WTC11 (cell line): ENCODE measurements around the gene ORM2.

Experiments
- FOXJ3 ChIP-seq: sonication (generic); formaldehyde crosslinking; IDR thresholded peaks from 2 replicates; pipeline ENCODE4 v1.9.0; 2021; ENCODE audit warnings: missing genetic modification reagents, mild to moderate bottlenecking, borderline replicate concordance
- HMGA2 ChIP-seq: fragments of 250-450 bp; sonication (Bioruptor Pico); IDR thresholded peaks from 2 replicates; pipeline ENCODE4 v1.4.0; 2021; ENCODE audit warnings: mild to moderate bottlenecking, moderate library complexity
- IRF2 ChIP-seq: sonication (generic); formaldehyde crosslinking; IDR thresholded peaks from 2 replicates; pipeline ENCODE4 v1.8.0; 2022; ENCODE audit warnings: low read depth, missing genetic modification reagents, borderline replicate concordance
- NR2C2 ChIP-seq: sonication (generic); formaldehyde crosslinking; IDR thresholded peaks from 2 replicates; pipeline ENCODE4 v1.8.0; 2022; ENCODE audit warnings: mild to moderate bottlenecking, missing genetic modification reagents
- RELA ChIP-seq: sonication (generic); formaldehyde crosslinking; IDR thresholded peaks from 2 replicates; pipeline ENCODE4 v1.8.1; 2022; ENCODE audit warnings: missing genetic modification reagents, mild to moderate bottlenecking, borderline replicate concordance
- TP53 ChIP-seq: sonication (generic); formaldehyde crosslinking; IDR thresholded peaks from 2 replicates; pipeline ENCODE4 v1.8.1; 2023; ENCODE audit warnings: mild to moderate bottlenecking, missing genetic modification reagents
- ZNF138 ChIP-seq: sonication (generic); formaldehyde crosslinking; conservative IDR thresholded peaks from 2 replicates; pipeline ENCODE4 v1.8.1; 2022; ENCODE audit warnings: mild to moderate bottlenecking, moderate library complexity, missing genetic modification reagents
- ZNF263 ChIP-seq: sonication (generic); formaldehyde crosslinking; IDR thresholded peaks from 2 replicates; pipeline ENCODE4 v1.8.1; 2022; ENCODE audit warnings: low read depth, mild to moderate bottlenecking, moderate library complexity, missing genetic modification reagents
- TF ChIP-seq, protein P1 (sequence below): fragments of 200-600 bp; IDR thresholded peaks from 2 replicates; pipeline ENCODE4 v1.8.0; 2022; ENCODE audit warnings: antibody characterized with exemption
- TF ChIP-seq, protein P2 (sequence below): sonication (generic); formaldehyde crosslinking; IDR thresholded peaks from 2 replicates; pipeline ENCODE4 v1.8.0; 2022; ENCODE audit warnings: mild to moderate bottlenecking, missing genetic modification reagents

DNA sequence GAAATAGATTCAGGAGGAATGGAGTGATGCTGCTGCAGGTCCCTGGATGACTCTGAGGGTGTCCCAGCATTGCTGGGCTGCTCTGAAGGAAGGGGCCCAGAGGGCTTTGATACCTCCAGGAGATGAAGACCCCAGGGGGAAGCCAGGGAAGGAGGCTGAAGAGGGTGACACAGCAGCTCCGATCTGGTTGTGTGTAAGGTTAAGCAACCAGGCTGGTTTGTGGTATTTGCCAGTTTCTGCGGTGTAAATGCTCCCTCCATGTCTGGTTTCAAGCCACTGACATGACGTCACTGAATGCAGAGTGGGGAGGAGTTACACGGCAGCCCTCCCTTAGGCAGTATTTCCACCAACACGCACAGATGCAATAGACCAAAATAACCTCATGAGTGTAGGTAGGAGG lies 46.7 kb upstream of the ORM2 start:
- TF ChIP-seq, protein P1, sequence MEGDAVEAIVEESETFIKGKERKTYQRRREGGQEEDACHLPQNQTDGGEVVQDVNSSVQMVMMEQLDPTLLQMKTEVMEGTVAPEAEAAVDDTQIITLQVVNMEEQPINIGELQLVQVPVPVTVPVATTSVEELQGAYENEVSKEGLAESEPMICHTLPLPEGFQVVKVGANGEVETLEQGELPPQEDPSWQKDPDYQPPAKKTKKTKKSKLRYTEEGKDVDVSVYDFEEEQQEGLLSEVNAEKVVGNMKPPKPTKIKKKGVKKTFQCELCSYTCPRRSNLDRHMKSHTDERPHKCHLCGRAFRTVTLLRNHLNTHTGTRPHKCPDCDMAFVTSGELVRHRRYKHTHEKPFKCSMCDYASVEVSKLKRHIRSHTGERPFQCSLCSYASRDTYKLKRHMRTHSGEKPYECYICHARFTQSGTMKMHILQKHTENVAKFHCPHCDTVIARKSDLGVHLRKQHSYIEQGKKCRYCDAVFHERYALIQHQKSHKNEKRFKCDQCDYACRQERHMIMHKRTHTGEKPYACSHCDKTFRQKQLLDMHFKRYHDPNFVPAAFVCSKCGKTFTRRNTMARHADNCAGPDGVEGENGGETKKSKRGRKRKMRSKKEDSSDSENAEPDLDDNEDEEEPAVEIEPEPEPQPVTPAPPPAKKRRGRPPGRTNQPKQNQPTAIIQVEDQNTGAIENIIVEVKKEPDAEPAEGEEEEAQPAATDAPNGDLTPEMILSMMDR = no peak
- no peak for TF ChIP-seq IRF2 (CRISPR knock-in tag)
- no peak for TF ChIP-seq HMGA2 (CRISPR knock-in tag)
- TF ChIP-seq, protein P2, sequence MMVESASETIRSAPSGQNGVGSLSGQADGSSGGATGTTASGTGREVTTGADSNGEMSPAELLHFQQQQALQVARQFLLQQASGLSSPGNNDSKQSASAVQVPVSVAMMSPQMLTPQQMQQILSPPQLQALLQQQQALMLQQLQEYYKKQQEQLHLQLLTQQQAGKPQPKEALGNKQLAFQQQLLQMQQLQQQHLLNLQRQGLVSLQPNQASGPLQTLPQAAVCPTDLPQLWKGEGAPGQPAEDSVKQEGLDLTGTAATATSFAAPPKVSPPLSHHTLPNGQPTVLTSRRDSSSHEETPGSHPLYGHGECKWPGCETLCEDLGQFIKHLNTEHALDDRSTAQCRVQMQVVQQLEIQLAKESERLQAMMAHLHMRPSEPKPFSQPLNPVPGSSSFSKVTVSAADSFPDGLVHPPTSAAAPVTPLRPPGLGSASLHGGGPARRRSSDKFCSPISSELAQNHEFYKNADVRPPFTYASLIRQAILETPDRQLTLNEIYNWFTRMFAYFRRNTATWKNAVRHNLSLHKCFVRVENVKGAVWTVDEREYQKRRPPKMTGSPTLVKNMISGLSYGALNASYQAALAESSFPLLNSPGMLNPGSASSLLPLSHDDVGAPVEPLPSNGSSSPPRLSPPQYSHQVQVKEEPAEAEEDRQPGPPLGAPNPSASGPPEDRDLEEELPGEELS (CRISPR knock-in tag) = no peak
- no peak for TF ChIP-seq NR2C2 (CRISPR knock-in tag)
- TF ChIP-seq RELA (CRISPR knock-in tag) = no peak
- TF ChIP-seq ZNF138 (CRISPR knock-in tag) = no peak
- no peak for TF ChIP-seq FOXJ3 (CRISPR knock-in tag)
- TF ChIP-seq TP53 = no peak
- TF ChIP-seq ZNF263 (CRISPR knock-in tag) = no peak
